Astrocyte (in vitro differentiated cells and primary cell): Measurements from ENCODE around the gene P4HB.

ENCODE experiments used
- CTCF ChIP-seq: IDR thresholded peaks from 2 replicates; pipeline ENCODE4 v1.5.1; 2011; ENCODE audit warnings: low read depth, mild to moderate bottlenecking, inconsistent platforms, low read length, moderate library complexity; ENCODE audit not compliant: insufficient read depth
- EZH2 ChIP-seq: IDR thresholded peaks from 2 replicates; pipeline ENCODE4 v1.6.1; 2012; ENCODE audit warnings: mild to moderate bottlenecking, low read length, inconsistent platforms; ENCODE audit not compliant: insufficient read depth

- TF ChIP-seq CTCF (no peak), EZH2 (no peak)
Observed at GRCh38 chr17:81829858-81830257, 30.5 kb downstream of the P4HB start.
